Epithelial cell of esophagus (primary cell): Measurements from ENCODE around the gene ZNF330.

Experiments
- DNase-seq: peaks from one replicate; pipeline ENCODE4 v3.0.0; 2010; ENCODE audit warnings: low read depth
- H3K4me3 ChIP-seq: 2 replicates; pipeline ENCODE4 v1.5.1; 2011; ENCODE audit warnings: mild to moderate bottlenecking, low read length, control low read depth
- CTCF ChIP-seq: IDR thresholded peaks from 2 replicates; pipeline ENCODE4 v1.5.1; 2011; ENCODE audit warnings: low read depth, mild to moderate bottlenecking, low read length, control low read depth, inconsistent platforms; ENCODE audit not compliant: insufficient read depth; ENCODE audit errors: missing control alignments

Gene ZNF330

GRCh38 chr4:141240259-141240658 is 19.6 kb downstream of the ZNF330 start:
- no peak overlapping the region for H3K4me3 ChIP-seq
- DNase-seq = no peak
- no peak for TF ChIP-seq CTCF

DNA sequence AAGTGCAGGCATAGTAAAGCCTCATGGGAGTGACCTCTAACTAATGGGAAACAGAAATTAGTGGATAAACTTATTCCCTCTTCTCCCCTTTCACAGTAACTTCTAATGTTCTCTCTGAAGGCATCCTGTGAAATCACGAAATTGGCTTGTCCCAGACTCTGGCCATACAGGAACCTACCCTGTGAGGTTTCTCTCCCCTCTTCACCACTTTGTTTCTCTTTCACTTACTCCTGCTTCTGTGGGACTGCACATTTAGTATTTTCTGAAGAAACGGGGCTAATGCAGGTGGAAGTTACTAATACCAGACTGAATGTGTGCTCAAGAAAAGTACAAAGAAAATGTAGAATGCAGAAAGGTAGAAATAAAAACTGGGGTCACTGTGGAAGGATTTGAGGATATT is 20.0 kb downstream of the ZNF330 start:
- DNase-seq = no peak
- no peak for TF ChIP-seq CTCF
- no peak overlapping the region for H3K4me3 ChIP-seq

GRCh38 chr4:141241986-141242385 is 21.3 kb downstream of the ZNF330 start:
- no peak for TF ChIP-seq CTCF
- H3K4me3 ChIP-seq = no peak overlapping the region
- no peak for DNase-seq

GRCh38 chr4:141244419-141244818 is 23.7 kb downstream of the ZNF330 start:
- no peak for DNase-seq
- H3K4me3 ChIP-seq = no peak overlapping the region
- TF ChIP-seq CTCF = no peak

- no peak for DNase-seq
- no peak for TF ChIP-seq CTCF
- H3K4me3 ChIP-seq = no peak overlapping the region
Observed at GRCh38 chr4:141246243-141246642, 25.5 kb downstream of the ZNF330 start.

GRCh38 chr4:141246683-141247429 is 26.2 kb downstream of the ZNF330 start:
- TF ChIP-seq CTCF = no peak
- H3K4me3 ChIP-seq = no peak overlapping the region
- peak; percentile 22 for DNase-seq

- TF ChIP-seq CTCF = no peak
- DNase-seq = no peak
- no peak overlapping the region for H3K4me3 ChIP-seq
Observed at GRCh38 chr4:141247430-141247780, 26.7 kb downstream of the ZNF330 start.
